GM23338 (cell line): ENCODE data around the gene ZNF611. TPM values are rescaled to one million over a fixed set of nuclear protein-coding genes. Genes with fewer than 3 reads are reported as not detected.
"Not testable (repeated sequence)": the region's sequence is repeated elsewhere in the genome, so short reads cannot be mapped to it uniquely, and the experiment has no call there.

Experiments used
- ATAC-seq: fragments of 200-7000 bp; cut with Tn5 transposase; 3 replicates; pipeline ENCODE4 v1.9.1; 2020
- DNase-seq: peaks from one replicate; pipeline ENCODE4 v3.0.0-alpha.2; 2015; ENCODE audit warnings: low spot score
- H2AFZ ChIP-seq: fragments of 200-600 bp; sonication (generic); 2 replicates; pipeline ENCODE4 v1.8.0; 2016; ENCODE audit warnings: antibody characterized with exemption, mild to moderate bottlenecking, moderate library complexity
- H3F3A ChIP-seq: fragments of 200-600 bp; sonication (generic); replicated peaks from 2 replicates; pipeline ENCODE4 v1.8.0; 2017; ENCODE audit warnings: antibody characterized with exemption, mixed run types, low read depth
- H3K27ac ChIP-seq: fragments of 200-600 bp; sonication (generic); 2 replicates; pipeline ENCODE4 v1.6.1; 2016; ENCODE audit warnings: low read depth
- H3K27me3 ChIP-seq: fragments of 200-600 bp; sonication (generic); 2 replicates; pipeline ENCODE4 v1.8.0; 2016; ENCODE audit warnings: mild to moderate bottlenecking, mixed run types, moderate library complexity; ENCODE audit not compliant: insufficient read depth
- H3K36me3 ChIP-seq: fragments of 200-600 bp; sonication (generic); 2 replicates; pipeline ENCODE4 v1.8.0; 2016; ENCODE audit warnings: mild to moderate bottlenecking; ENCODE audit not compliant: insufficient read depth
- H3K4me1 ChIP-seq: fragments of 200-600 bp; sonication (generic); 2 replicates; pipeline ENCODE4 v1.8.0; 2016; ENCODE audit warnings: mild to moderate bottlenecking, moderate library complexity; ENCODE audit not compliant: insufficient read depth
- H3K4me2 ChIP-seq: fragments of 200-600 bp; sonication (generic); 2 replicates; pipeline ENCODE4 v1.7.1; 2017; ENCODE audit warnings: mixed run types
- H3K4me3 ChIP-seq: fragments of 200-600 bp; sonication (generic); 2 replicates; pipeline ENCODE4 v1.6.1; 2016; ENCODE audit warnings: mixed run types
- H3K79me2 ChIP-seq: fragments of 200-600 bp; sonication (generic); replicated peaks from 2 replicates; pipeline ENCODE4 v1.8.0; 2017; ENCODE audit warnings: mild to moderate bottlenecking; ENCODE audit not compliant: insufficient read depth
- H3K9me2 ChIP-seq: fragments of 200-600 bp; sonication (generic); 2 replicates; pipeline ENCODE4 v1.8.0; 2017; ENCODE audit not compliant: insufficient read depth
- H4K20me1 ChIP-seq: fragments of 200-600 bp; sonication (generic); replicated peaks from 2 replicates; pipeline ENCODE4 v1.8.0; 2017; ENCODE audit warnings: mild to moderate bottlenecking; ENCODE audit not compliant: insufficient read depth
- H3K27ac Mint-ChIP-seq: 2 replicates; pipeline ENCODE4 v1.8.0; 2020; ENCODE audit warnings: inconsistent platforms, mild to moderate bottlenecking, moderate library complexity, mixed read lengths
- H3K27me3 Mint-ChIP-seq: 3 replicates; pipeline ENCODE4 v1.8.0; 2022; ENCODE audit warnings: low read depth, mild to moderate bottlenecking, moderate library complexity, mixed read lengths, inconsistent platforms; ENCODE audit not compliant: insufficient read depth, poor library complexity
- H3K36me3 Mint-ChIP-seq: 3 replicates; pipeline ENCODE4 v1.8.0; 2021; ENCODE audit warnings: low read depth, mild to moderate bottlenecking, inconsistent platforms, moderate library complexity, mixed read lengths
- H3K4me1 Mint-ChIP-seq: 3 replicates; pipeline ENCODE4 v1.8.0; 2020; ENCODE audit warnings: mild to moderate bottlenecking, inconsistent platforms, mixed read lengths
- H3K4me3 Mint-ChIP-seq: 3 replicates; pipeline ENCODE4 v1.8.0; 2021; ENCODE audit warnings: moderate library complexity, mild to moderate bottlenecking, inconsistent platforms, mixed read lengths
- H3K9me3 Mint-ChIP-seq: 3 replicates; pipeline ENCODE4 v1.8.0; 2020; ENCODE audit warnings: moderate library complexity, mild to moderate bottlenecking, inconsistent platforms, mixed read lengths
- CREB1 ChIP-seq: fragments of 250-450 bp; sonication (Bioruptor Pico); IDR thresholded peaks from 2 replicates; pipeline ENCODE4 v1.5.0; 2020; ENCODE audit warnings: low read depth, mild to moderate bottlenecking, moderate library complexity
- CTCF ChIP-seq, 2 experiments: fragments of 200-600 bp in 1 of 2; sonication (generic) in 1 of 2; conservative IDR thresholded peaks; 2 replicates each; pipeline versions ENCODE4 v1.5.1 to v1.6.1; 2016 to 2017; ENCODE audit warnings: antibody characterized with exemption in 2 of 2, low read depth in 2 of 2, mild to moderate bottlenecking in 2 of 2, moderate library complexity in 1 of 2
- EZH2 ChIP-seq: fragments of 200-600 bp; sonication (generic); IDR thresholded peaks from one replicate; pipeline ENCODE4 v1.8.0; 2017; ENCODE audit warnings: antibody characterized with exemption, mild to moderate bottlenecking, low read depth; ENCODE audit not compliant: unreplicated experiment
- JUNB ChIP-seq: IDR thresholded peaks from one replicate; pipeline ENCODE4 v1.6.1; 2016; ENCODE audit warnings: antibody characterized with exemption; ENCODE audit not compliant: unreplicated experiment
- REST ChIP-seq: IDR thresholded peaks from one replicate; pipeline ENCODE4 v1.6.1; 2018; ENCODE audit warnings: antibody characterized with exemption; ENCODE audit not compliant: unreplicated experiment
- STAT1 ChIP-seq: IDR thresholded peaks from one replicate; pipeline ENCODE4 v1.6.1; 2016; ENCODE audit warnings: antibody characterized with exemption; ENCODE audit not compliant: unreplicated experiment
- ZNF114 ChIP-seq: fragments of 250-450 bp; sonication (Bioruptor Pico); IDR thresholded peaks from 2 replicates; pipeline ENCODE4 v1.5.0; 2020; ENCODE audit warnings: mild to moderate bottlenecking, moderate library complexity
- ZNF331 ChIP-seq: fragments of 250-450 bp; sonication (Bioruptor Pico); IDR thresholded peaks from 2 replicates; pipeline ENCODE4 v1.5.0; 2020; ENCODE audit warnings: low read depth, mild to moderate bottlenecking, moderate library complexity
- ZNF462 ChIP-seq: fragments of 250-450 bp; sonication (Bioruptor Pico); IDR thresholded peaks from 2 replicates; pipeline ENCODE4 v1.5.0; 2020; ENCODE audit warnings: mild to moderate bottlenecking, moderate library complexity
- polyA plus RNA-seq: library from polyadenylated mRNA; unstranded; fragments of >200 nt; fragmentation: Nextera tagmentation; extraction: Ambion mirVana; gene quantifications from 2 replicates; pipeline ENCODE4 v1.2.1, GENCODE V29; 2016
- total RNA-seq: library from RNA; depleted of rRNA; stranded (reverse); fragments of >200 nt; shearing (Covaris generic); gene quantifications from 2 replicates; pipeline ENCODE4 v1.2.3, GENCODE V29; 2014

The ZNF611 gene
- total and polyA plus RNA-seq, 2 experiments from 2014 or later = 5.3 to 16.4 TPM

GRCh38 chr19:52711661-52712060, 23.2 kb downstream of the ZNF611 start:
- H3K27me3 ChIP-seq = peaks cover 14% of the 10 kb centered on the region
- H3K4me3 Mint-ChIP-seq, H3K4me3 ChIP-seq, H3K27ac ChIP-seq, H3K9me3 Mint-ChIP-seq, H3K36me3 ChIP-seq, ATAC-seq, H3K4me1 ChIP-seq, H2AFZ ChIP-seq, DNase-seq, H3K4me2 ChIP-seq, H3K27ac Mint-ChIP-seq, H3K79me2 ChIP-seq, H4K20me1 ChIP-seq, H3K9me2 ChIP-seq, H3F3A ChIP-seq: not testable (repeated sequence)
- H3K36me3 Mint-ChIP-seq = peaks cover 67% of the 10 kb centered on the region
- H3K27me3 Mint-ChIP-seq = peaks cover 23% of the 10 kb centered on the region
- H3K4me1 Mint-ChIP-seq = peaks cover 18% of the 10 kb centered on the region

DNA sequence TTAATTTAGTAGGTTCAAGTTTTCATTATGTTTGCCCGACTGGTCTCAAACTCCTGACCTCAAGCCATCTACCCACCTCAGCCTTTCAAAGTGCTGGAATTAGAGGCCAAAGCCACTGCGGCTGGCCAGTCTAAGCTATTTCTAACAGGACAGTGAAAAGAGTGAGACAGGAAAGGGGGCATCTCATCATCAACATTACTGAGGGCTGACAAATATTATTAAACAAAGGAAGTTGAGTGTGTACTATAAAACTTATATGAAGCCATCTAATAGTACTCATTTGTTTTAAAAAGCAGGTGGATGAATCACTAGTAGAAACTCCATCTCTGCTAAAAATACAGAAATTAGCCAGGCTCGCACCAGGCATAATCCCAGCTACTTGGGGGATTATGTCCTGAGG, 24.3 kb downstream of the ZNF611 start:
- H3K27me3 ChIP-seq = peaks cover 8% of the 10 kb centered on the region
- peaks cover 18% of the 10 kb centered on the region for H3K36me3 ChIP-seq
- no peaks in the 10 kb centered on the region for H3F3A ChIP-seq
- TF ChIP-seq CREB1 = no peak
- no peak for TF ChIP-seq REST
- TF ChIP-seq ZNF462 (CRISPR knock-in tag) = no peak
- no peak for TF ChIP-seq JUNB
- no peak for TF ChIP-seq EZH2
- no peak for TF ChIP-seq CTCF (conservative IDR thresholded peaks at IDR 0.05; ENCODE audit: low read depth in 2 of 2)
- TF ChIP-seq ZNF331 (CRISPR knock-in tag) = no peak
- no peak for TF ChIP-seq STAT1
- TF ChIP-seq ZNF114 (CRISPR knock-in tag) = no peak
- no peak overlapping the region for H2AFZ ChIP-seq
- H3K27ac ChIP-seq = no peak overlapping the region
- Mint-ChIP-seq H3K4me3 (no peak overlapping the region), H3K27me3 (peaks cover 14% of the 10 kb centered on the region), H3K4me1 (peaks cover 6% of the 10 kb centered on the region), H3K27ac (no peak overlapping the region), H3K9me3 (peaks cover 15% of the 10 kb centered on the region), H3K36me3 (peaks cover 76% of the 10 kb centered on the region)
- H3K4me3 ChIP-seq = no peak overlapping the region
- H4K20me1 ChIP-seq = peaks cover 4% of the 10 kb centered on the region; the same call in 1 of the 2 replicates
- no peak overlapping the region for H3K4me2 ChIP-seq
- DNase-seq = no peak
- no peak for ATAC-seq
- no peaks in the 10 kb centered on the region for H3K79me2 ChIP-seq
- H3K9me2 ChIP-seq = no peaks in the 10 kb centered on the region
- peaks cover 3% of the 10 kb centered on the region; the same call in 1 of the 2 replicates for H3K4me1 ChIP-seq
